HG03108 (cell line): ENCODE data around the gene SCD.

ENCODE experiments used
- ATAC-seq: cut with Tn5 transposase; IDR thresholded peaks from one replicate; pipeline ENCODE4 v1.9.1; 2021; ENCODE audit warnings: moderate library complexity; ENCODE audit not compliant: unreplicated experiment

The SCD gene

GRCh38 chr10:100339236-100339635 lies 7.8 kb upstream of the SCD start:
- peak; percentile 41 for ATAC-seq

GRCh38 chr10:100340948-100341847 lies 5.8 kb upstream of the SCD start:
- ATAC-seq: no peak

- peak; percentile 23 for ATAC-seq
Observed at GRCh38 chr10:100341953-100342626, 4.9 kb upstream of the SCD start.

GRCh38 chr10:100342627-100342972 lies 4.4 kb upstream of the SCD start:
- ATAC-seq: no peak

GRCh38 chr10:100344241-100344788 lies 2.7 kb upstream of the SCD start:
- no peak for ATAC-seq

- no peak for ATAC-seq
Observed at GRCh38 chr10:100345570-100346330, 1.3 kb upstream of the SCD start.

- peak; percentile 45 for ATAC-seq
Observed at GRCh38 chr10:100346351-100346764, 675 bp upstream of the SCD start.

- no peak for ATAC-seq
Observed at GRCh38 chr10:100347568-100348195, 649 bp downstream of the SCD start.

GRCh38 chr10:100348389-100348927 lies 1.4 kb downstream of the SCD start:
- ATAC-seq: no peak

- ATAC-seq: no peak
Observed at GRCh38 chr10:100349087-100349486, 2.1 kb downstream of the SCD start.

GRCh38 chr10:100349672-100350071 lies 2.6 kb downstream of the SCD start:
- ATAC-seq: no peak

GRCh38 chr10:100350914-100351485 lies 4.0 kb downstream of the SCD start:
- ATAC-seq: no peak

GRCh38 chr10:100353770-100354485 lies 6.9 kb downstream of the SCD start:
- no peak for ATAC-seq

- ATAC-seq: no peak
Observed at GRCh38 chr10:100355086-100355485, 8.1 kb downstream of the SCD start.

GRCh38 chr10:100356067-100357017 lies 9.3 kb downstream of the SCD start:
- ATAC-seq: no peak

GRCh38 chr10:100357059-100357858 lies 10.2 kb downstream of the SCD start:
- ATAC-seq: no peak

- no peak for ATAC-seq
Observed at GRCh38 chr10:100359030-100359432, 12.0 kb downstream of the SCD start.
